IMR-90 (cell line): ENCODE measurements around the gene AWAT2. TPM values are rescaled to one million over a fixed set of nuclear protein-coding genes. Genes with fewer than 3 reads are reported as not detected.

Experiments used
- ATAC-seq: fragments of 200-7000 bp; cut with Tn5 transposase; 2 replicates; pipeline ENCODE4 v1.9.1; 2020; ENCODE audit warnings: low read depth, mild to moderate bottlenecking, moderate library complexity
- BruUV-seq: library from RNA; stranded (reverse); fragments of 400-500 nt; replicated peaks from 2 replicates; lab custom pipeline; 2021; lab: Mats Ljungman, UMichigan
- CTCF ChIA-PET: fragments of 300-600 bp; formaldehyde crosslinking; extraction: SDS; loops from one replicate; lab custom pipeline; 2021; ENCODE audit warnings: antibody characterized with exemption; lab: Yijun Ruan, JAX
- POLR2A ChIA-PET: fragments of 300-600 bp; sonication (Branson Sonifier 250); formaldehyde crosslinking; loops from one replicate; lab custom pipeline; 2022; ENCODE audit warnings: antibody characterized with exemption; ENCODE audit not compliant: unreplicated experiment; lab: Charles Lee
- DNase-seq: peaks from one replicate; pipeline ENCODE4 v3.0.0; 2013
- H2AFZ ChIP-seq: replicated peaks from 2 replicates; pipeline ENCODE3; 2013; ENCODE audit warnings: low read length, mild to moderate bottlenecking; ENCODE audit not compliant: poor library complexity
- H2AK5ac ChIP-seq: 2 replicates; pipeline ENCODE4 v1.6.1; 2013; ENCODE audit warnings: low read depth, low read length, inconsistent platforms
- H2AK9ac ChIP-seq: replicated peaks from 2 replicates; pipeline ENCODE3; 2013; ENCODE audit warnings: mild to moderate bottlenecking, low read depth, low read length, moderate library complexity; ENCODE audit not compliant: poor library complexity
- H2BK120ac ChIP-seq: 2 replicates; pipeline ENCODE4 v1.6.1; 2013; ENCODE audit warnings: low read depth, low read length, inconsistent platforms
- H2BK15ac ChIP-seq: 3 replicates; pipeline ENCODE4 v1.6.1; 2013; ENCODE audit warnings: low read depth, low read length, inconsistent platforms
- H2BK20ac ChIP-seq: 2 replicates; pipeline ENCODE4 v1.6.1; 2013; ENCODE audit warnings: low read depth, mild to moderate bottlenecking, inconsistent platforms, low read length, moderate library complexity
- H2BK5ac ChIP-seq: 2 replicates; pipeline ENCODE4 v1.6.1; 2013; ENCODE audit warnings: mild to moderate bottlenecking, low read depth, low read length, inconsistent platforms; ENCODE audit not compliant: poor library complexity, severe bottlenecking
- H3K14ac ChIP-seq: replicated peaks from 2 replicates; pipeline ENCODE4 v1.6.1; 2013; ENCODE audit warnings: low read depth, low read length, inconsistent platforms
- H3K18ac ChIP-seq: 2 replicates; pipeline ENCODE4 v1.6.1; 2013; ENCODE audit warnings: low read depth, low read length, control low read depth
- H3K23ac ChIP-seq: 2 replicates; pipeline ENCODE4 v1.6.1; 2013; ENCODE audit warnings: low read depth, low read length, inconsistent platforms
- H3K27ac ChIP-seq: 2 replicates; pipeline ENCODE4 v1.5.1; 2013; ENCODE audit warnings: mild to moderate bottlenecking, control low read depth, low read length; ENCODE audit not compliant: insufficient read depth
- H3K27me3 ChIP-seq: 2 replicates; pipeline ENCODE4 v1.6.1; 2013; ENCODE audit warnings: low read length; ENCODE audit not compliant: control insufficient read depth, insufficient read depth
- H3K36me3 ChIP-seq: 2 replicates; pipeline ENCODE4 v1.6.1; 2013; ENCODE audit warnings: low read length, mixed read lengths; ENCODE audit not compliant: control insufficient read depth, insufficient read depth
- H3K4ac ChIP-seq: 2 replicates; pipeline ENCODE4 v1.6.1; 2013; ENCODE audit warnings: low read depth, low read length, inconsistent platforms
- H3K4me1 ChIP-seq: 2 replicates; pipeline ENCODE4 v1.6.1; 2013; ENCODE audit warnings: low read length, mixed read lengths; ENCODE audit not compliant: control insufficient read depth, insufficient read depth
- H3K4me2 ChIP-seq: 2 replicates; pipeline ENCODE4 v1.6.1; 2013; ENCODE audit warnings: low read depth, mild to moderate bottlenecking, control low read depth, low read length, moderate library complexity
- H3K4me3 ChIP-seq: 2 replicates; pipeline ENCODE4 v1.5.1; 2013; ENCODE audit warnings: low read depth, mild to moderate bottlenecking, control low read depth, low read length, moderate library complexity; ENCODE audit not compliant: insufficient read depth
- H3K56ac ChIP-seq: 2 replicates; pipeline ENCODE4 v1.6.1; 2013; ENCODE audit warnings: low read length, inconsistent platforms; ENCODE audit not compliant: insufficient read depth; ENCODE audit errors: extremely low read depth
- H3K79me1 ChIP-seq, 2 experiments: 2 replicates each; pipeline ENCODE4 v1.6.1; 2013; ENCODE audit warnings: low read length in 2 of 2, inconsistent platforms in 1 of 2, low read depth in 1 of 2
- H3K9ac ChIP-seq: 2 replicates; pipeline ENCODE4 v1.6.1; 2013; ENCODE audit warnings: low read depth, low read length, control low read depth
- H3K9me1 ChIP-seq: 2 replicates; pipeline ENCODE4 v1.6.1; 2013; ENCODE audit warnings: low read length, inconsistent platforms; ENCODE audit not compliant: insufficient read depth
- H3K9me3 ChIP-seq: 2 replicates; pipeline ENCODE4 v1.6.1; 2013; ENCODE audit warnings: low read length; ENCODE audit not compliant: control insufficient read depth, insufficient read depth
- H4K20me1 ChIP-seq: 2 replicates; pipeline ENCODE4 v1.6.1; 2013; ENCODE audit warnings: low read length, inconsistent platforms; ENCODE audit not compliant: insufficient read depth
- H4K5ac ChIP-seq: 2 replicates; pipeline ENCODE4 v1.6.1; 2013; ENCODE audit warnings: mild to moderate bottlenecking, low read depth, low read length, control low read depth
- H4K8ac ChIP-seq, 2 experiments: 2 replicates each; pipeline ENCODE4 v1.6.1; 2013; ENCODE audit warnings: low read depth in 2 of 2, low read length in 2 of 2, control low read depth in 1 of 2, inconsistent platforms in 1 of 2
- H4K91ac ChIP-seq: 2 replicates; pipeline ENCODE4 v1.6.1; 2013; ENCODE audit warnings: low read depth, low read length, inconsistent platforms; ENCODE audit not compliant: insufficient read depth
- BHLHE40 ChIP-seq: fragments of 150-350 bp; IDR thresholded peaks from 2 replicates; pipeline ENCODE4 v1.6.1; 2016; ENCODE audit warnings: mild to moderate bottlenecking, low read depth, low read length
- CEBPB ChIP-seq: IDR thresholded peaks from 2 replicates; pipeline ENCODE4 v1.6.1; 2012; ENCODE audit warnings: low read depth, low read length, improper control_type of control experiment
- CHD1 ChIP-seq: IDR thresholded peaks from 2 replicates; pipeline ENCODE4 v1.6.1; 2012; ENCODE audit warnings: low read depth, low read length, improper control_type of control experiment
- ELK1 ChIP-seq: fragments of 150-350 bp; IDR thresholded peaks from 2 replicates; pipeline ENCODE4 v1.6.1; 2016; ENCODE audit warnings: low read depth, mild to moderate bottlenecking, low read length, moderate library complexity, borderline replicate concordance
- FOS ChIP-seq: fragments of 150-350 bp; IDR thresholded peaks from 2 replicates; pipeline ENCODE4 v1.6.1; 2016; ENCODE audit warnings: low read depth, low read length
- MAZ ChIP-seq: IDR thresholded peaks from 2 replicates; pipeline ENCODE4 v1.6.1; 2012; ENCODE audit warnings: low read depth, mild to moderate bottlenecking, low read length, improper control_type of control experiment, moderate library complexity, borderline replicate concordance
- MXI1 ChIP-seq: IDR thresholded peaks from 2 replicates; pipeline ENCODE4 v1.6.1; 2012; ENCODE audit warnings: low read depth, mild to moderate bottlenecking, low read length, moderate library complexity, borderline replicate concordance
- NFE2L2 ChIP-seq: fragments of 150-350 bp; IDR thresholded peaks from 2 replicates; pipeline ENCODE4 v1.6.1; 2016; ENCODE audit warnings: low read depth, mild to moderate bottlenecking, low read length
- POLR2A ChIP-seq: IDR thresholded peaks from 2 replicates; pipeline ENCODE4 v1.6.1; 2012; ENCODE audit warnings: mild to moderate bottlenecking, low read depth, low read length
- RAD21 ChIP-seq: IDR thresholded peaks from 2 replicates; pipeline ENCODE4 v1.6.1; 2012; ENCODE audit warnings: low read length, improper control_type of control experiment
- RCOR1 ChIP-seq: IDR thresholded peaks from 2 replicates; pipeline ENCODE4 v1.6.1; 2012; ENCODE audit warnings: mild to moderate bottlenecking, low read length, improper control_type of control experiment; ENCODE audit not compliant: insufficient replicate concordance
- RFX5 ChIP-seq: IDR thresholded peaks from 2 replicates; pipeline ENCODE4 v1.8.0; 2012; ENCODE audit warnings: low read depth, mild to moderate bottlenecking, low read length, moderate library complexity
- WGBS, 2 experiments: methylation state at CpG; one replicate each; pipeline versions ENCODE4 v1.1.5 to v1.1.7; 2013; ENCODE audit warnings: missing lambda C conversion rate in 2 of 2; ENCODE audit not compliant: insufficient read length in 1 of 2; ENCODE audit errors: extremely low coverage in 2 of 2; 5-methylcytosine and 5-hydroxymethylcytosine counted together
- dilution Hi-C: fragments of 300-500 bp; cut with HindIII; formaldehyde crosslinking; loops from one replicate; pipeline ENCODE4 v1.14.3; 2018; ENCODE audit warnings: low sequenced_read_pairs; ENCODE audit not compliant: unreplicated experiment
- in situ Hi-C: fragments of 300-500 bp; cut with MboI; formaldehyde crosslinking; loops from 3 replicates; pipeline ENCODE4 v1.14.3; 2019; ENCODE audit warnings: low sequenced_read_pairs, inconsistent platforms, mixed read lengths
- intact Hi-C: fragments of 100-400 bp; cut with micrococcal nuclease; formaldehyde crosslinking; loops from 2 replicates; pipeline ENCODE4 v1.10.0; 2022
- polyA plus RNA-seq, 3 experiments: library from polyadenylated mRNA; depleted of rRNA; stranded (reverse); fragments of >200 nt; gene quantifications; 2 replicates each; pipeline ENCODE4 v1.2.3, GENCODE V29; 2012; ENCODE audit warnings: low replicate concordance in 1 of 3
- total RNA-seq: library from RNA; depleted of rRNA; stranded (reverse); fragments of >200 nt; gene quantifications from 2 replicates; pipeline ENCODE4 v1.2.3, GENCODE V29; 2012
- TF ChIP-seq, protein P1 (sequence below): conservative IDR thresholded peaks from 2 replicates; pipeline ENCODE4 v1.5.1; 2012; ENCODE audit warnings: mild to moderate bottlenecking, low read depth, low read length, improper control_type of control experiment

AWAT2 gene
- total and polyA plus RNA-seq, 2 of the 4 experiments (the other 2 are of a cell fraction): under 0.01 TPM; not detected in 1

GRCh38 chrX:70026112-70026850, 23.5 kb downstream of the AWAT2 start:
- DNase-seq: peak; percentile 5
- intact Hi-C loops: loop anchor here (5.0 kb wide), 1 partner anchor 599 kb away; no protein-coding TSS in a partner anchor
- H3K18ac ChIP-seq: no peak overlapping the region

More at GRCh38 chrX:70026112-70026850, 23.5 kb downstream of the AWAT2 start:
- no peak overlapping the region for H2AK5ac ChIP-seq
- no peak overlapping the region for H3K4me3 ChIP-seq
- no peak overlapping the region for H3K56ac ChIP-seq
- H3K14ac ChIP-seq: no peak overlapping the region
- no peak overlapping the region for H4K5ac ChIP-seq
- H3K4me2 ChIP-seq: no peak overlapping the region
- ChIA-PET CTCF (no interaction called here), POLR2A (no interaction called here)
- H3K9me3 ChIP-seq: no peaks in the 10 kb centered on the region
- no peak overlapping the region for H3K4ac ChIP-seq
- BruUV-seq: no TSS peak
- H2AFZ ChIP-seq: no peak overlapping the region
- H4K91ac ChIP-seq: no peak overlapping the region
- H2BK5ac ChIP-seq: no peak overlapping the region
- no peaks in the 10 kb centered on the region; the same call in 1 of the 2 replicates for H4K20me1 ChIP-seq
- H3K27me3 ChIP-seq: peaks cover 14% of the 10 kb centered on the region
- ATAC-seq: no peak
- no peak overlapping the region for H3K9ac ChIP-seq
- no peaks in the 10 kb centered on the region for H3K36me3 ChIP-seq
- no peak overlapping the region for H2BK15ac ChIP-seq
- no peak overlapping the region for H2BK20ac ChIP-seq
- no peak overlapping the region for H3K27ac ChIP-seq
- no CpG with 5 or more reads among the region's 1 CpG for WGBS, 2 experiments
- H2AK9ac ChIP-seq: no peak overlapping the region
- no peak overlapping the region for H2BK120ac ChIP-seq
- H3K9me1 ChIP-seq: no peaks in the 10 kb centered on the region
- H3K79me1 ChIP-seq: no peaks in the 10 kb centered on the region
- no peak overlapping the region for H4K8ac ChIP-seq
- in situ Hi-C loops: no loop called here
- dilution Hi-C loops: no loop called here
- H3K4me1 ChIP-seq: no peaks in the 10 kb centered on the region
- H3K23ac ChIP-seq: no peak overlapping the region
- TF ChIP-seq CHD1 (no peak), RCOR1 (no peak), RFX5 (no peak), FOS (no peak), MAZ (no peak), POLR2A (no peak), BHLHE40 (no peak), NFE2L2 (no peak), RAD21 (no peak), MXI1 (no peak), CEBPB (no peak), ELK1 (no peak)
- TF ChIP-seq, protein P1, sequence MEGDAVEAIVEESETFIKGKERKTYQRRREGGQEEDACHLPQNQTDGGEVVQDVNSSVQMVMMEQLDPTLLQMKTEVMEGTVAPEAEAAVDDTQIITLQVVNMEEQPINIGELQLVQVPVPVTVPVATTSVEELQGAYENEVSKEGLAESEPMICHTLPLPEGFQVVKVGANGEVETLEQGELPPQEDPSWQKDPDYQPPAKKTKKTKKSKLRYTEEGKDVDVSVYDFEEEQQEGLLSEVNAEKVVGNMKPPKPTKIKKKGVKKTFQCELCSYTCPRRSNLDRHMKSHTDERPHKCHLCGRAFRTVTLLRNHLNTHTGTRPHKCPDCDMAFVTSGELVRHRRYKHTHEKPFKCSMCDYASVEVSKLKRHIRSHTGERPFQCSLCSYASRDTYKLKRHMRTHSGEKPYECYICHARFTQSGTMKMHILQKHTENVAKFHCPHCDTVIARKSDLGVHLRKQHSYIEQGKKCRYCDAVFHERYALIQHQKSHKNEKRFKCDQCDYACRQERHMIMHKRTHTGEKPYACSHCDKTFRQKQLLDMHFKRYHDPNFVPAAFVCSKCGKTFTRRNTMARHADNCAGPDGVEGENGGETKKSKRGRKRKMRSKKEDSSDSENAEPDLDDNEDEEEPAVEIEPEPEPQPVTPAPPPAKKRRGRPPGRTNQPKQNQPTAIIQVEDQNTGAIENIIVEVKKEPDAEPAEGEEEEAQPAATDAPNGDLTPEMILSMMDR: no peak
